Liver (tissue), 3 donors: ENCODE results near the gene METTL23.

Source experiments
- GABPA ChIP-seq, 2 donors: IDR thresholded peaks in 1 of 2; conservative IDR thresholded peaks in 1 of 2; 2 replicates each; pipeline ENCODE4 v1.6.1; 2016; ENCODE audit warnings: antibody characterized with exemption in 2 of 2, mild to moderate bottlenecking in 1 of 2, moderate library complexity in 1 of 2
- HNF4G ChIP-seq: IDR thresholded peaks from 2 replicates; pipeline ENCODE4 v1.6.1; 2016; ENCODE audit warnings: antibody characterized with exemption
- JUND ChIP-seq, 2 donors: IDR thresholded peaks; 2 replicates each; pipeline ENCODE4 v1.6.1; 2016; ENCODE audit warnings: antibody characterized with exemption in 2 of 2
- RAD21 ChIP-seq, 2 donors: IDR thresholded peaks; 2 replicates each; pipeline ENCODE4 v1.6.1; 2016; ENCODE audit warnings: antibody characterized with exemption in 2 of 2, mild to moderate bottlenecking in 2 of 2
- YY1 ChIP-seq: IDR thresholded peaks from 2 replicates; pipeline ENCODE4 v1.6.1; 2016; ENCODE audit warnings: antibody characterized with exemption, mild to moderate bottlenecking
- TF ChIP-seq, protein P1 (sequence below): fragments of 150-350 bp; IDR thresholded peaks from 2 replicates; pipeline ENCODE4 v1.5.1; 2017; ENCODE audit warnings: improper control_type of control experiment, low read depth, low read length; ENCODE audit not compliant: missing input control
- TF ChIP-seq, protein P2 (sequence below): IDR thresholded peaks from 2 replicates; pipeline ENCODE4 v1.6.1; 2016; ENCODE audit warnings: antibody characterized with exemption
- TF ChIP-seq, protein P3 (sequence below): IDR thresholded peaks from 2 replicates; pipeline ENCODE4 v1.6.1; 2016; ENCODE audit warnings: antibody characterized with exemption
- donor health status: healthy.
- donor health status: healthy.

- TF ChIP-seq GABPA (IDR thresholded peaks at IDR 0.05 in 1 of 2, conservative IDR thresholded peaks at IDR 0.05 in 1 of 2) (no peak), YY1 (no peak), RAD21 (IDR thresholded peaks at IDR 0.05) (no peak), JUND (IDR thresholded peaks at IDR 0.05) (no peak), HNF4G (no peak)
- TF ChIP-seq, protein P1, sequence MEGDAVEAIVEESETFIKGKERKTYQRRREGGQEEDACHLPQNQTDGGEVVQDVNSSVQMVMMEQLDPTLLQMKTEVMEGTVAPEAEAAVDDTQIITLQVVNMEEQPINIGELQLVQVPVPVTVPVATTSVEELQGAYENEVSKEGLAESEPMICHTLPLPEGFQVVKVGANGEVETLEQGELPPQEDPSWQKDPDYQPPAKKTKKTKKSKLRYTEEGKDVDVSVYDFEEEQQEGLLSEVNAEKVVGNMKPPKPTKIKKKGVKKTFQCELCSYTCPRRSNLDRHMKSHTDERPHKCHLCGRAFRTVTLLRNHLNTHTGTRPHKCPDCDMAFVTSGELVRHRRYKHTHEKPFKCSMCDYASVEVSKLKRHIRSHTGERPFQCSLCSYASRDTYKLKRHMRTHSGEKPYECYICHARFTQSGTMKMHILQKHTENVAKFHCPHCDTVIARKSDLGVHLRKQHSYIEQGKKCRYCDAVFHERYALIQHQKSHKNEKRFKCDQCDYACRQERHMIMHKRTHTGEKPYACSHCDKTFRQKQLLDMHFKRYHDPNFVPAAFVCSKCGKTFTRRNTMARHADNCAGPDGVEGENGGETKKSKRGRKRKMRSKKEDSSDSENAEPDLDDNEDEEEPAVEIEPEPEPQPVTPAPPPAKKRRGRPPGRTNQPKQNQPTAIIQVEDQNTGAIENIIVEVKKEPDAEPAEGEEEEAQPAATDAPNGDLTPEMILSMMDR, result no peak
- TF ChIP-seq, protein P2, sequence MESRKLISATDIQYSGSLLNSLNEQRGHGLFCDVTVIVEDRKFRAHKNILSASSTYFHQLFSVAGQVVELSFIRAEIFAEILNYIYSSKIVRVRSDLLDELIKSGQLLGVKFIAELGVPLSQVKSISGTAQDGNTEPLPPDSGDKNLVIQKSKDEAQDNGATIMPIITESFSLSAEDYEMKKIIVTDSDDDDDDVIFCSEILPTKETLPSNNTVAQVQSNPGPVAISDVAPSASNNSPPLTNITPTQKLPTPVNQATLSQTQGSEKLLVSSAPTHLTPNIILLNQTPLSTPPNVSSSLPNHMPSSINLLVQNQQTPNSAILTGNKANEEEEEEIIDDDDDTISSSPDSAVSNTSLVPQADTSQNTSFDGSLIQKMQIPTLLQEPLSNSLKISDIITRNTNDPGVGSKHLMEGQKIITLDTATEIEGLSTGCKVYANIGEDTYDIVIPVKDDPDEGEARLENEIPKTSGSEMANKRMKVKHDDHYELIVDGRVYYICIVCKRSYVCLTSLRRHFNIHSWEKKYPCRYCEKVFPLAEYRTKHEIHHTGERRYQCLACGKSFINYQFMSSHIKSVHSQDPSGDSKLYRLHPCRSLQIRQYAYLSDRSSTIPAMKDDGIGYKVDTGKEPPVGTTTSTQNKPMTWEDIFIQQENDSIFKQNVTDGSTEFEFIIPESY, result no peak
- TF ChIP-seq, protein P3, sequence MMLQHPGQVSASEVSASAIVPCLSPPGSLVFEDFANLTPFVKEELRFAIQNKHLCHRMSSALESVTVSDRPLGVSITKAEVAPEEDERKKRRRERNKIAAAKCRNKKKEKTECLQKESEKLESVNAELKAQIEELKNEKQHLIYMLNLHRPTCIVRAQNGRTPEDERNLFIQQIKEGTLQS, result no peak
These were observed 48.3 kb upstream of the METTL23 start for GRCh38 chr17:76678330-76678729.
